Measurements from ENCODE around the gene ZNF668. TPM values are rescaled to one million over a fixed set of nuclear protein-coding genes. Genes with fewer than 3 reads are reported as not detected.

The ZNF668 gene
- total RNA-seq, 1 experiment from 2014 or later = 16.8 TPM

DNA sequence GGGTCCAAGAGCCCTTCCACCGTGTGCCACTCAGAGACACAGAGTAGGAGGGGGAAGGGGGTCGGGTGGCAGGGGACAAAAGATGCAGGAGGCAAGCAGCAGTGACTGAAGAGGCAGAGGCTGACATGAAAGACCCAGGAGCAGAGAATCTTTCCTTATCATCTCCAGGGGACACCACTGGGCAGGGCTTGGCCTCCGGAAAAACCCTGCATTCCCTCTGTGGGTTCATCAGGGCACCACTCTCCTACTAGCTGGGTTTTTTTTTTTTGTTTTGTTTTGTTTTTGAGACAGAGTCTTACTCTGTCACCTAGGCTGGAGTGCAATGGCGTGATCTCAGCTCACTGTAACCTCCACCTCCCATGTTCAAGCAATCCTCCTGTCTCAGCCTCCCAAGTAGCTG, 42.8 kb downstream of the ZNF668 start:
- ChIA-PET RAD21 (ENCODE audit: low non-redundant PET in 1 of 2, low total read pairs in 2 of 2, uncharacterized antibody in 2 of 2, unreplicated experiment in 2 of 2) (no interaction called here), CTCF (no interaction called here), POLR2A (interaction anchor here (0.7 kb wide), 1 partner anchor 70 kb away, joined by 5 read pairs; no protein-coding TSS in a partner anchor)
- DNase-seq (ENCODE audit: low read depth, low spot score) (no peak), ATAC-seq (no peak)
- H3K27me3 ChIP-seq (ENCODE audit: insufficient read depth, low read length) = no peaks in the 10 kb centered on the region
- TF ChIP-seq POLR2A (IDR thresholded peaks at IDR 0.05; ENCODE audit: borderline replicate concordance, extremely low read depth, insufficient read depth, insufficient read length) (no peak), ZFX (IDR thresholded peaks at IDR 0.05) (no peak), ZNF274 (IDR thresholded peaks at IDR 0.05; ENCODE audit: low read depth, low read length) (no peak), FOSL1 (IDR thresholded peaks at IDR 0.05; ENCODE audit: low read depth) (no peak), EGR1 (IDR thresholded peaks at IDR 0.05; ENCODE audit: low read depth) (no peak), POLR2AphosphoS5 (IDR thresholded peaks at IDR 0.05; ENCODE audit: low read depth, low read length) (no peak), TCF7L2 (IDR thresholded peaks at IDR 0.05; ENCODE audit: borderline replicate concordance, extremely low read depth, insufficient read depth, insufficient read length) (no peak), CBX3 (IDR thresholded peaks at IDR 0.05; ENCODE audit: low read depth) (no peak), SRF (IDR thresholded peaks at IDR 0.05; ENCODE audit: low read depth) (no peak), EZH2 (IDR thresholded peaks at IDR 0.05) (no peak), SIN3A (IDR thresholded peaks at IDR 0.05; ENCODE audit: low read depth) (no peak)
- TF ChIP-seq, protein P1, sequence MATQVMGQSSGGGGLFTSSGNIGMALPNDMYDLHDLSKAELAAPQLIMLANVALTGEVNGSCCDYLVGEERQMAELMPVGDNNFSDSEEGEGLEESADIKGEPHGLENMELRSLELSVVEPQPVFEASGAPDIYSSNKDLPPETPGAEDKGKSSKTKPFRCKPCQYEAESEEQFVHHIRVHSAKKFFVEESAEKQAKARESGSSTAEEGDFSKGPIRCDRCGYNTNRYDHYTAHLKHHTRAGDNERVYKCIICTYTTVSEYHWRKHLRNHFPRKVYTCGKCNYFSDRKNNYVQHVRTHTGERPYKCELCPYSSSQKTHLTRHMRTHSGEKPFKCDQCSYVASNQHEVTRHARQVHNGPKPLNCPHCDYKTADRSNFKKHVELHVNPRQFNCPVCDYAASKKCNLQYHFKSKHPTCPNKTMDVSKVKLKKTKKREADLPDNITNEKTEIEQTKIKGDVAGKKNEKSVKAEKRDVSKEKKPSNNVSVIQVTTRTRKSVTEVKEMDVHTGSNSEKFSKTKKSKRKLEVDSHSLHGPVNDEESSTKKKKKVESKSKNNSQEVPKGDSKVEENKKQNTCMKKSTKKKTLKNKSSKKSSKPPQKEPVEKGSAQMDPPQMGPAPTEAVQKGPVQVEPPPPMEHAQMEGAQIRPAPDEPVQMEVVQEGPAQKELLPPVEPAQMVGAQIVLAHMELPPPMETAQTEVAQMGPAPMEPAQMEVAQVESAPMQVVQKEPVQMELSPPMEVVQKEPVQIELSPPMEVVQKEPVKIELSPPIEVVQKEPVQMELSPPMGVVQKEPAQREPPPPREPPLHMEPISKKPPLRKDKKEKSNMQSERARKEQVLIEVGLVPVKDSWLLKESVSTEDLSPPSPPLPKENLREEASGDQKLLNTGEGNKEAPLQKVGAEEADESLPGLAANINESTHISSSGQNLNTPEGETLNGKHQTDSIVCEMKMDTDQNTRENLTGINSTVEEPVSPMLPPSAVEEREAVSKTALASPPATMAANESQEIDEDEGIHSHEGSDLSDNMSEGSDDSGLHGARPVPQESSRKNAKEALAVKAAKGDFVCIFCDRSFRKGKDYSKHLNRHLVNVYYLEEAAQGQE (IDR thresholded peaks at IDR 0.05; ENCODE audit: low read depth) = no peak
- TF ChIP-seq, protein P2, sequence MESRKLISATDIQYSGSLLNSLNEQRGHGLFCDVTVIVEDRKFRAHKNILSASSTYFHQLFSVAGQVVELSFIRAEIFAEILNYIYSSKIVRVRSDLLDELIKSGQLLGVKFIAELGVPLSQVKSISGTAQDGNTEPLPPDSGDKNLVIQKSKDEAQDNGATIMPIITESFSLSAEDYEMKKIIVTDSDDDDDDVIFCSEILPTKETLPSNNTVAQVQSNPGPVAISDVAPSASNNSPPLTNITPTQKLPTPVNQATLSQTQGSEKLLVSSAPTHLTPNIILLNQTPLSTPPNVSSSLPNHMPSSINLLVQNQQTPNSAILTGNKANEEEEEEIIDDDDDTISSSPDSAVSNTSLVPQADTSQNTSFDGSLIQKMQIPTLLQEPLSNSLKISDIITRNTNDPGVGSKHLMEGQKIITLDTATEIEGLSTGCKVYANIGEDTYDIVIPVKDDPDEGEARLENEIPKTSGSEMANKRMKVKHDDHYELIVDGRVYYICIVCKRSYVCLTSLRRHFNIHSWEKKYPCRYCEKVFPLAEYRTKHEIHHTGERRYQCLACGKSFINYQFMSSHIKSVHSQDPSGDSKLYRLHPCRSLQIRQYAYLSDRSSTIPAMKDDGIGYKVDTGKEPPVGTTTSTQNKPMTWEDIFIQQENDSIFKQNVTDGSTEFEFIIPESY (IDR thresholded peaks at IDR 0.05; ENCODE audit: extremely low read depth, insufficient replicate concordance, low read length) = no peak
- TF ChIP-seq, protein P3, sequence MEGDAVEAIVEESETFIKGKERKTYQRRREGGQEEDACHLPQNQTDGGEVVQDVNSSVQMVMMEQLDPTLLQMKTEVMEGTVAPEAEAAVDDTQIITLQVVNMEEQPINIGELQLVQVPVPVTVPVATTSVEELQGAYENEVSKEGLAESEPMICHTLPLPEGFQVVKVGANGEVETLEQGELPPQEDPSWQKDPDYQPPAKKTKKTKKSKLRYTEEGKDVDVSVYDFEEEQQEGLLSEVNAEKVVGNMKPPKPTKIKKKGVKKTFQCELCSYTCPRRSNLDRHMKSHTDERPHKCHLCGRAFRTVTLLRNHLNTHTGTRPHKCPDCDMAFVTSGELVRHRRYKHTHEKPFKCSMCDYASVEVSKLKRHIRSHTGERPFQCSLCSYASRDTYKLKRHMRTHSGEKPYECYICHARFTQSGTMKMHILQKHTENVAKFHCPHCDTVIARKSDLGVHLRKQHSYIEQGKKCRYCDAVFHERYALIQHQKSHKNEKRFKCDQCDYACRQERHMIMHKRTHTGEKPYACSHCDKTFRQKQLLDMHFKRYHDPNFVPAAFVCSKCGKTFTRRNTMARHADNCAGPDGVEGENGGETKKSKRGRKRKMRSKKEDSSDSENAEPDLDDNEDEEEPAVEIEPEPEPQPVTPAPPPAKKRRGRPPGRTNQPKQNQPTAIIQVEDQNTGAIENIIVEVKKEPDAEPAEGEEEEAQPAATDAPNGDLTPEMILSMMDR (IDR thresholded peaks at IDR 0.05 in 2 of 3, conservative IDR thresholded peaks at IDR 0.05 in 1 of 3; ENCODE audit: borderline replicate concordance in 1 of 3, insufficient read depth in 1 of 3, low read depth in 2 of 3, low read length in 2 of 3) = no peak
- TF ChIP-seq, protein P4, sequence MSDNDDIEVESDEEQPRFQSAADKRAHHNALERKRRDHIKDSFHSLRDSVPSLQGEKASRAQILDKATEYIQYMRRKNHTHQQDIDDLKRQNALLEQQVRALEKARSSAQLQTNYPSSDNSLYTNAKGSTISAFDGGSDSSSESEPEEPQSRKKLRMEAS (IDR thresholded peaks at IDR 0.05) = no peak
- no peak overlapping the region for H2AFZ ChIP-seq (ENCODE audit: low read depth, low read length, poor library complexity, severe bottlenecking)
- no peak overlapping the region for H3K9ac ChIP-seq (ENCODE audit: low read length)
- H3K4me1 ChIP-seq (ENCODE audit: control insufficient read depth in 1 of 2, insufficient read depth in 2 of 2, low read length in 2 of 2) = peaks cover 5 to 15% of the 10 kb centered on the region in 2 experiments
- H3K9me3 ChIP-seq (ENCODE audit: control insufficient read depth in 1 of 2, insufficient read depth in 1 of 2, low read depth in 1 of 2, low read length in 2 of 2) = no peaks in the 10 kb centered on the region
- H4K20me1 ChIP-seq (ENCODE audit: insufficient read depth) = no peaks in the 10 kb centered on the region
- no peak overlapping the region for H3K4me2 ChIP-seq (ENCODE audit: low read length)
- intact Hi-C loops (cut with micrococcal nuclease) = no loop called here
- peaks cover 10% of the 10 kb centered on the region; the same call in 1 of the 2 replicates for H3K79me2 ChIP-seq (ENCODE audit: insufficient read depth, low read length)
- no peak overlapping the region for H3K27ac ChIP-seq (ENCODE audit: low read depth, low read length)
- H3K9me2 ChIP-seq (ENCODE audit: insufficient read depth) = no peaks in the 10 kb centered on the region
- no peak overlapping the region for H3K4me3 ChIP-seq (replicated peaks in 1 of 2; ENCODE audit: low read depth in 1 of 2, low read length in 2 of 2)
- no TSS peak for BruUV-seq (replicated peaks)
- peaks cover 0 to 3% of the 10 kb centered on the region in 2 experiments; a peak in 1 of 4 replicates for H3K36me3 ChIP-seq (ENCODE audit: control insufficient read depth in 1 of 2, insufficient read depth in 2 of 2, low read length in 2 of 2)
